ENCODE results near the gene BCLAF1. TPM values are rescaled to one million over a fixed set of nuclear protein-coding genes. Genes with fewer than 3 reads are reported as not detected.
A peak's percentile ranks its signal among the peaks of the same experiment; 100 is the strongest.

Gene BCLAF1
- total and polyA plus RNA-seq, 9 of the 15 experiments (the other 6 are each of a cell fraction or from before 2014, with no cell fraction given) = 65.4 to 286 (median 165) TPM

DNA sequence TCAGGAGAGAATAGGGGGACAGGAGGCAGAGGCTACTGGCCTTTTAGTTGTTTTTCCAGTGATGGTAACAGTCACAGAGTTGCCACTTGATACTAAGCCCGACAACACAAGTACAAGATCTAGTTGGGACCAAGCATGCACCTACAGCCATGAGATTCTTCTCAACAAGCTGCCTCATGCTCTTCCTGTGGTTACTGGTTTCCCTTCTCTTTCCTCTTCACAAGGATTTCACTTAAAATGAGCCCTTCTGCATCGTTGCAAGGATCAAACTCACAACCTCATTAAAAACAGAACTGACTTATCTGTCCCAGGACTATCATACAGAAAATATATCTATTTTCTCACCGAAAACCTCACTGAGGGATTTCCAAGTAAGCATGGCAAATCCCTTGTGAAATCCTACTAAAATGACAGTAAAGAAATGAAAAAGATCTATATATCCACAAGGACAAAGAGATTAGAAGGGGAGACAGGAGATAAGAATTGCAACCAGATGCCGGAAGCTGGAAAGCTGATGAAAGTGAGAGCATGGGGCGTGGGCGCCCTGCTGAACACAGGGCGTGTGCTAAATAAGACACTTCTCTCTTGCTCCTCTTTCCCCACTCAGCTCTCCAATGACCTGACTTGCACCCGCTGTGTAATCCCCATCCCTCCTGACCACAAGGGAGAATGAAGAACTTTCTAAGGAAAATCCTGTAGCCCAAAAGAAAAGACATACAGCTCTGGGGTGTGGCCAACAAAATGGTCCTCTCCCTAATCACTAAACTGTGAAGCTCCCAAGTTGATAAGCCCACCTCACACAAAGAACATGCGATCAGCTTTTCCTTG is 53.0 kb downstream of the BCLAF1 start (continued):
- TF ChIP-seq, protein P1, sequence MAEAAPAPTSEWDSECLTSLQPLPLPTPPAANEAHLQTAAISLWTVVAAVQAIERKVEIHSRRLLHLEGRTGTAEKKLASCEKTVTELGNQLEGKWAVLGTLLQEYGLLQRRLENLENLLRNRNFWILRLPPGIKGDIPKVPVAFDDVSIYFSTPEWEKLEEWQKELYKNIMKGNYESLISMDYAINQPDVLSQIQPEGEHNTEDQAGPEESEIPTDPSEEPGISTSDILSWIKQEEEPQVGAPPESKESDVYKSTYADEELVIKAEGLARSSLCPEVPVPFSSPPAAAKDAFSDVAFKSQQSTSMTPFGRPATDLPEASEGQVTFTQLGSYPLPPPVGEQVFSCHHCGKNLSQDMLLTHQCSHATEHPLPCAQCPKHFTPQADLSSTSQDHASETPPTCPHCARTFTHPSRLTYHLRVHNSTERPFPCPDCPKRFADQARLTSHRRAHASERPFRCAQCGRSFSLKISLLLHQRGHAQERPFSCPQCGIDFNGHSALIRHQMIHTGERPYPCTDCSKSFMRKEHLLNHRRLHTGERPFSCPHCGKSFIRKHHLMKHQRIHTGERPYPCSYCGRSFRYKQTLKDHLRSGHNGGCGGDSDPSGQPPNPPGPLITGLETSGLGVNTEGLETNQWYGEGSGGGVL (CRISPR knock-in tag; IDR thresholded peaks at IDR 0.05) = no peak
- TF ChIP-seq SRSF1 (IDR thresholded peaks at IDR 0.05; ENCODE audit: low read depth, low read length) = no peak
- peak; percentile 61; the same call in 1 of the 2 replicates for TF ChIP-seq CREM (IDR thresholded peaks at IDR 0.05; ENCODE audit: low read depth)
- TF ChIP-seq CBX1 (IDR thresholded peaks at IDR 0.05; ENCODE audit: low read depth) = no peak
- TF ChIP-seq PHTF2 (CRISPR knock-in tag; IDR thresholded peaks at IDR 0.05) = no peak
- TF ChIP-seq TCF7L2 (IDR thresholded peaks at IDR 0.05; ENCODE audit: low read depth, low read length) = no peak
- no peak for TF ChIP-seq ZNF778 (CRISPR knock-in tag; IDR thresholded peaks at IDR 0.05)
- TF ChIP-seq SMAD1 (IDR thresholded peaks at IDR 0.05; ENCODE audit: low read depth, low read length, partially characterized antibody) = peak; percentile 77
- TF ChIP-seq ZNF347 (CRISPR knock-in tag; IDR thresholded peaks at IDR 0.05; ENCODE audit: low read depth) = no peak
- no peak for TF ChIP-seq NONO (IDR thresholded peaks at IDR 0.05; ENCODE audit: low read depth in 2 of 2, low read length in 1 of 2)
- TF ChIP-seq, protein P2, sequence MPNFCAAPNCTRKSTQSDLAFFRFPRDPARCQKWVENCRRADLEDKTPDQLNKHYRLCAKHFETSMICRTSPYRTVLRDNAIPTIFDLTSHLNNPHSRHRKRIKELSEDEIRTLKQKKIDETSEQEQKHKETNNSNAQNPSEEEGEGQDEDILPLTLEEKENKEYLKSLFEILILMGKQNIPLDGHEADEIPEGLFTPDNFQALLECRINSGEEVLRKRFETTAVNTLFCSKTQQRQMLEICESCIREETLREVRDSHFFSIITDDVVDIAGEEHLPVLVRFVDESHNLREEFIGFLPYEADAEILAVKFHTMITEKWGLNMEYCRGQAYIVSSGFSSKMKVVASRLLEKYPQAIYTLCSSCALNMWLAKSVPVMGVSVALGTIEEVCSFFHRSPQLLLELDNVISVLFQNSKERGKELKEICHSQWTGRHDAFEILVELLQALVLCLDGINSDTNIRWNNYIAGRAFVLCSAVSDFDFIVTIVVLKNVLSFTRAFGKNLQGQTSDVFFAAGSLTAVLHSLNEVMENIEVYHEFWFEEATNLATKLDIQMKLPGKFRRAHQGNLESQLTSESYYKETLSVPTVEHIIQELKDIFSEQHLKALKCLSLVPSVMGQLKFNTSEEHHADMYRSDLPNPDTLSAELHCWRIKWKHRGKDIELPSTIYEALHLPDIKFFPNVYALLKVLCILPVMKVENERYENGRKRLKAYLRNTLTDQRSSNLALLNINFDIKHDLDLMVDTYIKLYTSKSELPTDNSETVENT (CRISPR knock-in tag; IDR thresholded peaks at IDR 0.05) = no peak
- TF ChIP-seq, protein P3, sequence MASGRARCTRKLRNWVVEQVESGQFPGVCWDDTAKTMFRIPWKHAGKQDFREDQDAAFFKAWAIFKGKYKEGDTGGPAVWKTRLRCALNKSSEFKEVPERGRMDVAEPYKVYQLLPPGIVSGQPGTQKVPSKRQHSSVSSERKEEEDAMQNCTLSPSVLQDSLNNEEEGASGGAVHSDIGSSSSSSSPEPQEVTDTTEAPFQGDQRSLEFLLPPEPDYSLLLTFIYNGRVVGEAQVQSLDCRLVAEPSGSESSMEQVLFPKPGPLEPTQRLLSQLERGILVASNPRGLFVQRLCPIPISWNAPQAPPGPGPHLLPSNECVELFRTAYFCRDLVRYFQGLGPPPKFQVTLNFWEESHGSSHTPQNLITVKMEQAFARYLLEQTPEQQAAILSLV (tag; IDR thresholded peaks at IDR 0.05) = no peak
- TF ChIP-seq, protein P4, sequence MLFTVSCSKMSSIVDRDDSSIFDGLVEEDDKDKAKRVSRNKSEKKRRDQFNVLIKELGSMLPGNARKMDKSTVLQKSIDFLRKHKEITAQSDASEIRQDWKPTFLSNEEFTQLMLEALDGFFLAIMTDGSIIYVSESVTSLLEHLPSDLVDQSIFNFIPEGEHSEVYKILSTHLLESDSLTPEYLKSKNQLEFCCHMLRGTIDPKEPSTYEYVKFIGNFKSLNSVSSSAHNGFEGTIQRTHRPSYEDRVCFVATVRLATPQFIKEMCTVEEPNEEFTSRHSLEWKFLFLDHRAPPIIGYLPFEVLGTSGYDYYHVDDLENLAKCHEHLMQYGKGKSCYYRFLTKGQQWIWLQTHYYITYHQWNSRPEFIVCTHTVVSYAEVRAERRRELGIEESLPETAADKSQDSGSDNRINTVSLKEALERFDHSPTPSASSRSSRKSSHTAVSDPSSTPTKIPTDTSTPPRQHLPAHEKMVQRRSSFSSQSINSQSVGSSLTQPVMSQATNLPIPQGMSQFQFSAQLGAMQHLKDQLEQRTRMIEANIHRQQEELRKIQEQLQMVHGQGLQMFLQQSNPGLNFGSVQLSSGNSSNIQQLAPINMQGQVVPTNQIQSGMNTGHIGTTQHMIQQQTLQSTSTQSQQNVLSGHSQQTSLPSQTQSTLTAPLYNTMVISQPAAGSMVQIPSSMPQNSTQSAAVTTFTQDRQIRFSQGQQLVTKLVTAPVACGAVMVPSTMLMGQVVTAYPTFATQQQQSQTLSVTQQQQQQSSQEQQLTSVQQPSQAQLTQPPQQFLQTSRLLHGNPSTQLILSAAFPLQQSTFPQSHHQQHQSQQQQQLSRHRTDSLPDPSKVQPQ (CRISPR knock-in tag; IDR thresholded peaks at IDR 0.05; ENCODE audit: borderline replicate concordance) = no peak
- no peak for TF ChIP-seq SMARCA5 (IDR thresholded peaks at IDR 0.05)
- peak; percentile 92 for TF ChIP-seq CBFA2T3 (IDR thresholded peaks at IDR 0.05)
- TF ChIP-seq, protein P5, sequence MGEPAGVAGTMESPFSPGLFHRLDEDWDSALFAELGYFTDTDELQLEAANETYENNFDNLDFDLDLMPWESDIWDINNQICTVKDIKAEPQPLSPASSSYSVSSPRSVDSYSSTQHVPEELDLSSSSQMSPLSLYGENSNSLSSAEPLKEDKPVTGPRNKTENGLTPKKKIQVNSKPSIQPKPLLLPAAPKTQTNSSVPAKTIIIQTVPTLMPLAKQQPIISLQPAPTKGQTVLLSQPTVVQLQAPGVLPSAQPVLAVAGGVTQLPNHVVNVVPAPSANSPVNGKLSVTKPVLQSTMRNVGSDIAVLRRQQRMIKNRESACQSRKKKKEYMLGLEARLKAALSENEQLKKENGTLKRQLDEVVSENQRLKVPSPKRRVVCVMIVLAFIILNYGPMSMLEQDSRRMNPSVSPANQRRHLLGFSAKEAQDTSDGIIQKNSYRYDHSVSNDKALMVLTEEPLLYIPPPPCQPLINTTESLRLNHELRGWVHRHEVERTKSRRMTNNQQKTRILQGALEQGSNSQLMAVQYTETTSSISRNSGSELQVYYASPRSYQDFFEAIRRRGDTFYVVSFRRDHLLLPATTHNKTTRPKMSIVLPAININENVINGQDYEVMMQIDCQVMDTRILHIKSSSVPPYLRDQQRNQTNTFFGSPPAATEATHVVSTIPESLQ (CRISPR knock-in tag; IDR thresholded peaks at IDR 0.05) = no peak
- no peak; the same call in 1 of the 2 replicates for TF ChIP-seq POLR2AphosphoS2 (IDR thresholded peaks at IDR 0.05; ENCODE audit: low read length)
- no peak; the same call in 1 of the 2 replicates for TF ChIP-seq ZNF586 (CRISPR knock-in tag; conservative IDR thresholded peaks at IDR 0.05)
